Prostate gland (tissue), 2 donors: ENCODE results near the gene DNAJB8. TPM values are rescaled to one million over a fixed set of nuclear protein-coding genes. Genes with fewer than 3 reads are reported as not detected.

ENCODE experiments used
- DNase-seq: peaks from one replicate; pipeline ENCODE4 v3.0.0-alpha.2; 2019; ENCODE audit warnings: low spot score
- H3K27ac ChIP-seq, 2 donors: fragments of 200-600 bp; sonication (generic); 2 replicates each; pipeline ENCODE4 v1.5.1; 2017 to 2019
- H3K27me3 ChIP-seq: fragments of 200-600 bp; sonication (generic); replicated peaks from 2 replicates; pipeline ENCODE4 v1.5.1; 2019; ENCODE audit not compliant: insufficient read depth
- H3K36me3 ChIP-seq, 2 donors: fragments of 200-600 bp; sonication (generic); 1 replicate in 1 of 2; 2 replicates in 1 of 2; pipeline versions ENCODE4 v1.5.1 to v1.8.1; 2017 to 2019
- H3K4me1 ChIP-seq: fragments of 200-600 bp; sonication (generic); replicated peaks from 2 replicates; pipeline ENCODE4 v1.5.1; 2019
- H3K4me3 ChIP-seq, 2 donors: fragments of 200-600 bp; sonication (generic); 2 replicates each; pipeline ENCODE4 v1.5.1; 2017 to 2019
- H3K9me3 ChIP-seq: fragments of 200-600 bp; sonication (generic); 2 replicates; pipeline ENCODE4 v1.5.1; 2017
- CTCF ChIP-seq, 4 experiments: fragments of 200-600 bp in 2 of 4; fragments of 450-650 bp in 2 of 4; sonication (generic) in 2 of 4; IDR thresholded peaks; 1 replicate in 3 of 4; 2 replicates in 1 of 4; pipeline ENCODE4 v1.5.1; 2016 to 2019; ENCODE audit warnings: antibody characterized with exemption in 4 of 4, mild to moderate bottlenecking in 2 of 4, moderate library complexity in 2 of 4
- POLR2A ChIP-seq: fragments of 450-650 bp; IDR thresholded peaks from one replicate; pipeline ENCODE4 v1.6.1; 2016; ENCODE audit warnings: antibody characterized with exemption, mild to moderate bottlenecking
- POLR2AphosphoS5 ChIP-seq: sonication (generic); formaldehyde crosslinking; IDR thresholded peaks from one replicate; pipeline ENCODE4 v1.6.1; 2017; ENCODE audit warnings: antibody characterized with exemption
- WGBS: methylation state at CpG from one replicate; pipeline ENCODE4 v1.1.5; 2018; 5-methylcytosine and 5-hydroxymethylcytosine counted together
- intact Hi-C: fragments of 100-400 bp; cut with DNase I; formaldehyde crosslinking; loops from one replicate; pipeline ENCODE4 v1.14.2; 2022
- total RNA-seq, 2 donors: library from RNA; depleted of rRNA; stranded (reverse); fragments of >200 nt; gene quantifications; one replicate each; pipeline ENCODE4 v1.1.0, GENCODE V29; 2016

The DNAJB8 gene
- total RNA-seq, 2 donors from 2014 or later = 3.2 TPM; not detected in 1

GRCh38 chr3:128470134-128470899 lies 3.6 kb upstream of the DNAJB8 start:
- Histone ChIP-seq H3K27ac (no peak overlapping the region), H3K4me3 (no peak overlapping the region), H3K36me3 (no peaks in the 10 kb centered on the region), H3K27me3 (no peaks in the 10 kb centered on the region), H3K9me3 (no peaks in the 10 kb centered on the region), H3K4me1 (no peaks in the 10 kb centered on the region)
- 84% methylated on average over 13 of the region's 13 CpGs for WGBS
- intact Hi-C loops = no loop called here
- no peak for DNase-seq
- TF ChIP-seq POLR2AphosphoS5 = no peak
- TF ChIP-seq CTCF (IDR thresholded peaks at IDR 0.05) = no peak
- TF ChIP-seq POLR2A = no peak

GRCh38 chr3:128469556-128469955 lies 2.9 kb upstream of the DNAJB8 start:
- TF ChIP-seq POLR2A (no peak), CTCF (IDR thresholded peaks at IDR 0.05) (no peak), POLR2AphosphoS5 (no peak)
- Histone ChIP-seq H3K27ac (no peak overlapping the region), H3K9me3 (no peaks in the 10 kb centered on the region), H3K4me3 (no peak overlapping the region), H3K4me1 (no peaks in the 10 kb centered on the region), H3K36me3 (no peaks in the 10 kb centered on the region), H3K27me3 (no peaks in the 10 kb centered on the region)
- WGBS = 91% methylated on average over 6 of the region's 6 CpGs
- DNase-seq = no peak
- intact Hi-C loops = no loop called here

GRCh38 chr3:128468791-128469527 lies 2.3 kb upstream of the DNAJB8 start:
- Histone ChIP-seq H3K4me1 (no peaks in the 10 kb centered on the region), H3K27me3 (no peaks in the 10 kb centered on the region), H3K36me3 (no peaks in the 10 kb centered on the region), H3K9me3 (no peaks in the 10 kb centered on the region), H3K27ac (no peak overlapping the region), H3K4me3 (no peak overlapping the region)
- no peak for TF ChIP-seq CTCF (IDR thresholded peaks at IDR 0.05)
- no peak for TF ChIP-seq POLR2AphosphoS5
- no peak for TF ChIP-seq POLR2A
- intact Hi-C loops = no loop called here
- 95% methylated on average over 10 of the region's 10 CpGs for WGBS
- no peak for DNase-seq

- no peaks in the 10 kb centered on the region for H3K27me3 ChIP-seq
- WGBS = 91% methylated on average over 17 of the region's 17 CpGs
- no peaks in the 10 kb centered on the region for H3K36me3 ChIP-seq
- intact Hi-C loops = no loop called here
- no peaks in the 10 kb centered on the region for H3K9me3 ChIP-seq
- DNase-seq = no peak
- TF ChIP-seq POLR2A (no peak), CTCF (IDR thresholded peaks at IDR 0.05) (no peak), POLR2AphosphoS5 (no peak)
- H3K4me3 ChIP-seq = no peak overlapping the region
- H3K4me1 ChIP-seq = no peaks in the 10 kb centered on the region
- H3K27ac ChIP-seq = no peak overlapping the region
These were observed 1.6 kb upstream of the DNAJB8 start for GRCh38 chr3:128468285-128468790.
